GM12891 (cell line): ENCODE data around the gene BABAM2.
"Not testable (repeated sequence)": the region's sequence is repeated elsewhere in the genome, so short reads cannot be mapped to it uniquely, and the experiment has no call there.

Experiments
- DNase-seq: peaks from one replicate; pipeline ENCODE4 v3.0.0; 2011; ENCODE audit warnings: low spot score; ENCODE audit not compliant: insufficient read length
- FAIRE-seq: peaks from 2 replicates; lab custom pipeline; 2011; peaks lifted over from hg19 to GRCh38; lab: Jason Lieb, UNC
- PAX5 ChIP-seq: IDR thresholded peaks from 2 replicates; pipeline ENCODE4 v1.6.1; 2011; ENCODE audit warnings: low read length, moderate library complexity, mild to moderate bottlenecking; ENCODE audit not compliant: insufficient read depth, severe bottlenecking
- POLR2A ChIP-seq: IDR thresholded peaks from 2 replicates; pipeline ENCODE4 v1.6.1; 2011; ENCODE audit warnings: low read depth, low read length, control low read depth
- POLR2AphosphoS5 ChIP-seq: IDR thresholded peaks from 2 replicates; pipeline ENCODE4 v1.6.1; 2011; ENCODE audit warnings: low read depth, low read length, control low read depth
- POU2F2 ChIP-seq: IDR thresholded peaks from 2 replicates; pipeline ENCODE4 v1.6.1; 2011; ENCODE audit warnings: low read depth, mild to moderate bottlenecking, control low read depth, low read length, moderate library complexity
- SPI1 ChIP-seq: IDR thresholded peaks from 2 replicates; pipeline ENCODE4 v1.6.1; 2011; ENCODE audit warnings: low read depth, low read length, control low read depth
- TAF1 ChIP-seq: IDR thresholded peaks from 2 replicates; pipeline ENCODE4 v1.6.1; 2011; ENCODE audit warnings: low read depth, low read length, control low read depth

BABAM2 gene

GRCh38 chr2:27875089-27875881 is 15.2 kb upstream of the BABAM2 start:
- TF ChIP-seq POLR2A (no peak), SPI1 (no peak), POLR2AphosphoS5 (no peak), POU2F2 (no peak), TAF1 (no peak), PAX5 (no peak)
- DNase-seq (no peak), FAIRE-seq (no peak)

GRCh38 chr2:27878825-27879224 is 11.7 kb upstream of the BABAM2 start:
- no peak for DNase-seq

GRCh38 chr2:27881815-27882583 is 8.5 kb upstream of the BABAM2 start:
- FAIRE-seq, DNase-seq: not testable (repeated sequence)

More at GRCh38 chr2:27878825-27879224, 11.7 kb upstream of the BABAM2 start:
- TF ChIP-seq PAX5 (no peak), SPI1 (no peak), POLR2AphosphoS5 (no peak), POU2F2 (no peak), TAF1 (no peak), POLR2A (no peak)
- FAIRE-seq = no peak

- DNase-seq, FAIRE-seq: not testable (repeated sequence)
These were observed 8.0 kb upstream of the BABAM2 start for GRCh38 chr2:27882584-27882922.

GRCh38 chr2:27884601-27885000 is 5.9 kb upstream of the BABAM2 start:
- no peak for FAIRE-seq
- no peak for DNase-seq
- TF ChIP-seq TAF1 = no peak
- TF ChIP-seq POLR2AphosphoS5 = no peak
- TF ChIP-seq SPI1 = no peak

GRCh38 chr2:27885234-27885633 is 5.3 kb upstream of the BABAM2 start:
- DNase-seq (no peak), FAIRE-seq (no peak)
- TF ChIP-seq TAF1 (no peak), POLR2A (no peak), SPI1 (no peak), POLR2AphosphoS5 (no peak), PAX5 (no peak), POU2F2 (no peak)

GRCh38 chr2:27885661-27886060 is 4.9 kb upstream of the BABAM2 start:
- DNase-seq (no peak), FAIRE-seq (no peak)
- no peak for TF ChIP-seq POU2F2
- no peak for TF ChIP-seq POLR2A

- DNase-seq = no peak
- no peak for TF ChIP-seq PAX5
- no peak for TF ChIP-seq TAF1
- no peak for TF ChIP-seq POLR2A
- TF ChIP-seq POLR2AphosphoS5 = no peak
- no peak for TF ChIP-seq POU2F2
- no peak for TF ChIP-seq SPI1
- FAIRE-seq = no peak
These were observed 4.2 kb upstream of the BABAM2 start for GRCh38 chr2:27886322-27886721.

GRCh38 chr2:27887111-27887510 is 3.4 kb upstream of the BABAM2 start:
- FAIRE-seq = no peak
- no peak for DNase-seq
- TF ChIP-seq PAX5 = no peak
- no peak for TF ChIP-seq POU2F2
- no peak for TF ChIP-seq TAF1
- TF ChIP-seq SPI1 = no peak
- no peak for TF ChIP-seq POLR2AphosphoS5

- FAIRE-seq (no peak), DNase-seq (no peak)
- no peak for TF ChIP-seq PAX5
- no peak for TF ChIP-seq POU2F2
- TF ChIP-seq TAF1 = no peak
- no peak for TF ChIP-seq POLR2A
- no peak for TF ChIP-seq SPI1
- no peak for TF ChIP-seq POLR2AphosphoS5
These were observed 2.7 kb upstream of the BABAM2 start for GRCh38 chr2:27887830-27888229.
